NOMO-1 treated with dmso at 0.1 percent for 144 hours (cell line): ENCODE measurements around the gene RAET1G.
A peak's percentile ranks its signal among the peaks of the same experiment; 100 is the strongest.
"Not testable (repeated sequence)": the region's sequence is repeated elsewhere in the genome, so short reads cannot be mapped to it uniquely, and the experiment has no call there.

Source experiments
- DNase-seq: peaks from one replicate; lab custom pipeline; 2025; ENCODE audit not compliant: unreplicated experiment; lab: John Stamatoyannopoulos, UW

RAET1G gene

DNA sequence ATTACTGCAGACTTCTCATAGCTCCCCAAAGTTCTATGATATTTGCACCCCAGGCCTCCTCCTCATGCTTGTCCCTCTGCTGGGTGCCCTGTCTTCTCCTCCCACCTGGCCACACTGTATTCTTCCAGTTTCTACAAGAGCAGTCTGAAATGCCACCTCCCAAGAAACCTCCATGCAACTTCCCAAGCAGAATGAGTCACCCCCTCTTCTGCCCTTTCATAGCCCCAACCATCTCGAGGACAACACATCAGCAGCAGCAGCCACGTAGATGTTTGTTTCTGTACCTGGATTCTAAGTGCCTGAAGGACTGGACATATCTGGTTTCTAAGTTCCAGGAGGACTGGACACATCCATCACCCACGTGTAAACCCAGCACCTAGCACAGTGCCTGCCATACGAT is 12.3 kb upstream of the RAET1G start:
- no peak for DNase-seq

DNA sequence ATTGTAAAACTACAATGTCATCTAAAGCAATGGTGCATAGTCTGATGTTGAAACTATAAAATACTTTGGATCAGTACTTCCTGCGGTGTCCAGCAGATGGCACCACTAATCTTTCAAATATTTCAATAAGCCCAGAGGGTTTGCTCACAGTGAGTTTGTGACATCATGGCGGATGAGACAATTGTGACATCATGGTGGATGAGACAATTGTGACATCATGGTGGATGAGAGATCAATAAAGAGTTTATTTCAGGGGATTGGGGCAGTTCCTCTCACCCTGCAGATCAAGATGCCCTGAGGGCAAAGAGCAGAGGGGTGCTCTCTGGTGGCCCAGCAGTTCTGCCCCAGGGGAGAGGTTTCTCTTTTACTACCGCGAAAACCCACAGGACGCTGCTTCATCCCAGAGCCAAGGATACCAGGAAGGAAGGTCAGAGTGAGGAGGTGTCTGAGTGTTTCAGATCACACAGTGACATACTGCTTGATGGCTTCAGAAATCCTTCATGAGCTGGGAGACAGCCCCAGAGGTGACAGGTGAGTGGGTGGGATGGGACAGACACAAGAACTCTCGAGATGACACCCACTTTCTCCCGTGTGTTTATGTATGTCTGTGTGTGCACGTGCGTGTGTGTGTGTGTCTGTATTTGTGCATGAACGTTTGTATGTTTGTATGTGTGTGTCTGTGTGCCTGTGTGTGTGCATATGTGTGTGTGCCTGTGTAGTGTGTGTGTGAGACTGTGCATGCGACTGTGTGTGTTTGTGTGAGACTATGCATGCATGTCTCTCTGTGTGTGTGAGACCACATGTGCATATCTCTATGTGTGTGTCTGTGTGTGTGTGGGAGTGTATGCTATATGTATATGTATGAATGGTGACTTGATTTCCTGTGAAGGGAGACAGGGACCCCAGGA is 11.6 kb upstream of the RAET1G start:
- DNase-seq = peak; percentile 11

DNA sequence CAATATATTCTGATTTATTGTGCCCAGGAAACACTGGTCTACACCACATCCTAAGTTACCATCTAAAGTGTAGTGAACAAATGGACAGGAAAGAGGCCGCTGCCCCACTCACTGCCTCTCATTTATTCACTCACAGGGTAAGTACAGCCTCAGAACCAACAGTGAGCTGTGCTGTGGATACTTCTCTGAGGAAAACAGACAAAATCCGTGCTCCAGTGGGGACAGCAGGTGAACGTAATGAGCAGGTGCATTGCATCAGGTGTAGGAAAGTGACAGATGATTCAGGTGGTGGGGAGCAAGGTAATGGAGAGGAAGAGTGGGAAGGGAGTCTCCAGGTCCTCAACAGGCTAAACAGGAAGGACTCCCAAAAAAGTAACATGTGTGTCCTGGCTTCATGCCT is 10.5 kb upstream of the RAET1G start:
- DNase-seq = no peak

DNA sequence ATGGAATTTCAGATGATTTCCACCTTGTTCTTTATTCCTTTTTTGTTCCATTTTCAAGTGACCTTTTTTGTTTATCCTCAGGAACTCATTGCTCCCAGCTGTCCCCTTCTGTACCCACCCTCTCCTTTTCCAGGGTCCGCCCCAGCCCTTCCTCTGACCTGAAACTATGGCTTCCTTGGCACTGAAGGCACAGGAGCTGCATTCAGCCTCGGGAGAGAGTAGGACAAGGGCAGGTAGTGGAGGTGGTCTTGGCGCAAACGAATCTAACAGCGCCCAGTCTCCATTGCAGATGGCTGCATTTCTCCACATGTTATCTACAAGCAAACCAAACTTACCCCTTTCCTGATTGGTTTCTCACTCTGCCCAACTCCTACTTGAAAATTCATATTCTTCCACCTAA is 10.1 kb upstream of the RAET1G start:
- no peak for DNase-seq

DNA sequence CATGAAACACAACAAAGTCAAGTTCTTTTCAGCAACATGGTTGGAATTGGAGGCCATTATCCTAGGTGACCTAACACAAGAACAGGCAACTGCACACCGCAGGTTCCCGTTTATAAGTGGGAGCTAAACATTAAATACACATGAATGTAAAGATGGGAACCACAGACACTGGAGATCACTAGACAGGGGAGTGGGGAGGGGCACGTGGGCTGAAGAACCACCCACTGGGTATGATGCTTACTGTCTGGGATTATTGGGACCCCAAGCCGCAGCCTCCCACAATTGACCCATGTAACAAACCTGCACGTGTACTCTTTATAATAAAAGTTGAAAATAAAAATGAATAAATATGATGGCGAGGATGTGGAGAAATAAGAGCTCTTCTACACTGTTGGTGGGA is 8.6 kb upstream of the RAET1G start:
- no peak for DNase-seq

DNA sequence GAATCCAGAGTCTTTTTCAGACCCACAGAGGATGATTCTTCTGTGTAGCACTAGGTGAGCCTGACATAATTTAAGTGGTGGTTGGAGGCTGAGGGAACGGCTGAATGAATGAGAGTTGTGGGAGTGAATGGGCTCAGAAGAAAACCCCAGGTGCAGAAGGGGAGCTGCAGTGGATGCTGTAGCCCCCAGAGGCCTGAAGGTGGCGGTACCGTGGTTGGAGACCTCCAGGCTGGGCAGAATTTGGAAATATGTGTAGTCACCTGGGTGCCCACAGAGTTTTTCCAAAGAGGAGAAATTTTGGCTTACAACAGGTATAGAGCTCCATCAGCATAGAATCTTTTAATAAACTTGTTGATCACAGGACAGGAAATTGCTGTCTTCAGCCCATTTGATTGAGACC is 6.5 kb upstream of the RAET1G start:
- no peak for DNase-seq

DNA sequence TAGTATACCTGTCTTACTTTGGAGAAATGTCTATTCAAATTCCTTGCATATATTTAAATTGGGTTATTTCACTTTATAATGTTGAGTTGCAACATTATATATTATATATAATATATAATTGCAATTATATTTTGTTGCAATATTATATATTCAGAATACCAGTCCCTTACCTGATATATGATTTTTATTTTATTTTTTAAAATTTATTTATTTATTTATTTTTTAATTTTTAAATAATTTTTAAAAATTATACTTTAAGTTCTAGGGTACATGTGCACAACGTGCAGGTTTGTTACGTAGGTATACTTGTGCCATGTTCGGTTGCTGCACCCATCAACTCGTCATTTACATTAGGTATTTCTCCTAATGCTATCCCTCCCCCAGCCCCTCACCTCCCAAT is 4.1 kb upstream of the RAET1G start:
- DNase-seq = not testable (repeated sequence)

DNA sequence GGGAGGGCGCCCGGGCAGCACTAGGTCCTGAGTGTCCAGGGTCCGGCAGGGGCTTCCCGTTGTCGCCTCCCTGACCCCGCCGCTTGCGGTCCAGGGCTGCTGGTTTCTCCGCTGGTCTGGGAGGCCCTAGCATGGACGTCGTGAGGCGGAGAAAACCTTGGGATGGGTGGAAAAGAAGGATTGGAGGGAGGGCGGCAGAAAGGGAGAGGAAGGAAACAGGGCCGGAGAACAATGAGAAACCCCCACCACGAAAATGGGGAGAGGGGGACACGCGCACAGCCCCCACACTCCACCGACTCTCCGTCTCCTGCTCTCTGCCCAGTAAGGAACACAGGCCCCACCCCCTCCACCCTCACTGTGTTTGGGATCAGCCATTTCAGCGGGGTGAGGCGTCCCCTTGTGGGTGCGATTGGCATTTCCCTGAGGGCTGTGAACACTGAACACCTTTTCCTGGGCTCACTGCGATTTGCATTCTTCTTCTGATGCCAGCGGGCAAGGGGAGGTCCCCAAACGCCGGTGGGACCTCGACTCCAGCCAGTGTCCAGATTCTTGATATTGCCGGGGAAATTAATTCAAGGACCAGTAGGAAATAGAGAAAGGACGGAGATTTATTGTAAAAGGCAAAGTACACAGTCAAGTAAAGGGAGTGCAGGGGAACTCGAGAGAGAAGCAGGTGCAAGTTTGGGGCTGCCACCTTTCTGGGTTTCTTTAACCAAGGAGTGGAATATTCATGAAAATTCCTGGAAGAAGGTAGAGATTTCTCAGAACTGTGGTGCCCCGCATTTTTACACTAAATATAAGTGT is 3.3 kb upstream of the RAET1G start:
- peak; percentile 22 for DNase-seq

DNA sequence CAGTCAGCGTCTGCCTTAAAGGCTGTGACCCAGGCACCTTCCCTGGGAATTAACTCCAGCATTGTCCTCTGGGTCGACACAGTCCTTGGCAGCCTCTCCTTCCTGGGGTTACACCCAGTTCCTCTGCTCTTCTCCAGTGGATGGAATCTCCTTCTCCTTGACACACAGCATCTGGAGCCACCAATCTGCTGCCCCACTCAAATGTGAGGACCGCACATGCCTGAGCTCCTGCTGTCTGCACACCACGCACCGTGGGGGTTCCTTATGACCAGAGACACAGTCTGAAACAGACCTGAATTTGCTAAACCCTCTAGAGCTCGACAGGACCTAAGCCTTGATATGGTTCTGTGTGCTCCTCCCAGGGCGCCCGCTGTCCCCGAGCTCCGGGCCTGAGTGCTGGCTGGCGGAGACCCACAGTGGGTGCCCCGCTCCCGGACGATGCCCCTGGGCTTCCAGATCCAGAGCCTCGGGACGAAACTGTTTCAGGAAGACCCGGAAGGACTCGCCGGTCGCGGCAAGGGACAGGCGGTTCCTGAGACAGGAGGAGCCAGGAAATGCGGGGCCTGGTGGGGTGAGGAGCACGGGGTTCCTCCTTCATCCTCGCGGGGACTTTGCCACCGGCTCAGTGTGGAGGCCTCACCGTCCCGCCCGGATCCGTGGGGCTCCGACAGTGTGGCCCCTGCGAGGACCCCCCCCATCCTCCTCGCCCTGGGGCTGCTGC is 2.5 kb upstream of the RAET1G start:
- no peak for DNase-seq

DNA sequence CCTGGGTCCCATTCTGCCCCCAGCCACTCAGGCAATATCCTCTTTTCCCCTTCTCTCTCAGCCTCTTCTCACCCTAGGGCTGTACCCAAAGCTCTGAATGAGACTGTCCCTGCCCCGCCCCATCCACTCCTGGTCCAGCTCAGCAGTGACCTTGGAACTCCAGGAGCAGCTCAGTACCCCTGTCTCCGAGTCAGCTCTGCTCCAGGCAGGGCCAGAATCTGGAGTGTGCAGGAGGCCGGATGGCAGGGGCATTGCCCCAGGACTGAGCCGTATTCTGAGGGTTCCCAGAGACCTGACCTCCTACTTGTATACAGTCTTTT is 2.0 kb upstream of the RAET1G start:
- no peak for DNase-seq

DNA sequence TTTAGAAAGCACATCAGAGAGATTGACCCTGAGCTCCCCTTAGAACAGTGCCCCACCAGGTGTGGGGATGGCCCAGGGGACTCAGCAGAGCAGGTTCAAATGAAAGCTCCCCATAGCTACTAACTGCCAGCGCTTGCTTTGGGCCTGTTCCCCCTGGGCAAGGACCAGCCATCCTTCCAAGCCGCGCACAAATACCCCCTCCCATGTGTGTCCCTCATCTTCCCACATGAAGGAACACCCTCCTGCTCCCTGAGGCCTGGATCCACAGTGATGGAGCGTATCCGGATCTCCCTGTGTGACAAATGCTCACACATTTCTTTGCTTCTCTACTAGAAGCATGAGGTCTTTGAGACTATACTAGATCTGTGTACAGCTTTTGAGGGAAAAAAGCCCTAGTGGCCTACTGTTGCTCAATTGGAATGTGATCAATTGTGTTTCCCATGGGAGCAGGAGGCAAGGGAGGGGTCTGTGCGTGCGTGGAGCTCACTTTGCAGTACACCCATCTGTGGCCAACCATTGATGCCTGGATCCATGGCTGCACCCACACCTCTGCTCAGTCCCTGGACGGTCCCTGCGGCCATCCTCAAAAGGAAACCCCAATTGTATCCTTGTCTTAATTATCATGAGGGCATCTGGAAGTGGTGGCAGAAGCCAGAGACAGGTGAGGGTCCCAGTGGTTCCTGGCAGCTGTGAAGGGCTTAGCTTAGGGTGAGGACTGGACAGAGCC is 1.4 kb upstream of the RAET1G start:
- no peak for DNase-seq

DNA sequence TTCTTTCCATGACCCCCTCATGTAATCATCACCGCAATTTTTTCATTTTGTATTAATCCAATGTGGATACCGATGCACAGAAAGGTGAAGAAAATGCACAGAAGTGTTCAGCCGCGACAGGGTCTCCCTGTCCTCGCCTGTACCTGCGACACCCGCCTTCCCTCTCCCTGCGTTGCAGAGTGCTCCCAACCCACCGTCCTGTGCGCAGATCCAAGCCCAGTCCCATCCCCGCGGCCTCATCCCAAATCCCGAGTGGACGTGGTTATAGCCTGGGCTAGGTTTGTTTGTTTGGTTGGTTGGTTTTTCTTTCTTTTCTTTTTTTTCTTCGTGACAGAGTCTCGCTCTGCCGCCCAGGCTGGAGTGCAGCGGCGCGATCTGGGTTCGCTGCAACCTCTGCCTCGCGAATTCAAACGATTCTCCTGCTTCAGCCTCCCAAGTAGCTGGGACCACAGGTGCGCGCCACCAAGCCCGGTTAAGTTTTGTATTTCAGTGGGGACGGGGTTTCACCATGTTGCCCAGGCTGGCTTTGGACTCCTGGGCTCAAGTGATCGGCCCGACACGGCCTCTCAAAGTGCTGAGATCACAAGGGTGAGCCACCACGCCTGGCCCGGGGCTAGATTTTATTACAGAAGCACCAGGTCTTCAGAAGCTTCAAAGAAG is 536 bp upstream of the RAET1G start:
- no peak for DNase-seq

DNA sequence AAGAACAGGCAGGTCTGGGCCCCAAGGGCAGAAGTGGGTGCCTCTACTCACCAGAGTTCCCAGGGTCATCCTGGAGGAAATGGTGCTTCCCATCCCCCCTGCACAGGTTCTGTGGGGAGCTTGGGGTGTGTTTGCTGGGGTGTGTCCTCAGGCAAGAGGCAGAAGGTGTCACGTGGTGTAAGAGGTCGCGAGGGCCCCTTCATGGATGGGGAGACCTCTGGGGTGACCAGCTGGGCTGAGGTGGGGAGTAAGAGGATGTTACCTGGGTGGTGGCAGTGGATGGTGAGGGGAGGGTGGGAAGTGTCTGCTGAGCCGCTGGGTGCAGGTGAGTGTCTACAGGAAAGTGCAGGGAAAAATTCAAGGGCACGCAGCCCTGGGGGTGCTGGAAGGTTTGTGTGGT is 830 bp downstream of the RAET1G start:
- DNase-seq = not testable (repeated sequence)

DNA sequence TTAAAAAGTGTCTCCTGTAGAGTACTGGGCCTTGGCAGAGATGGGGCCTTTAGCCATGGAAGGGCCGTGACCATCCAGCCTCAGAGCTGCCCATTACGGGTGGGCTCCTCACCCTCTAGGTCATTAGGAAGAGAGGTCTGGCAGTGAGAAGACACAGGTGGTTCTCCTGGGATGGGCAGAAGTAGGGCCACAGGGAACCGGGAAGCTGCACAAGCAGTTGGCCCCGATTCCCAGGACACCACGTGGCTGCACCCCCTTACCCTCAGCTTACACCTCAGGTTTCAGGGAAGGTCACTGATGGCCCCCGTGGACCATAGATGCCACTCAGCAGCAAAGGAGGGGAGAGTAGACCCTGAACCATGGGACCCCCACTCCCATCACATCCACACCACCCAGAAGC is 1.6 kb downstream of the RAET1G start:
- DNase-seq = no peak

DNA sequence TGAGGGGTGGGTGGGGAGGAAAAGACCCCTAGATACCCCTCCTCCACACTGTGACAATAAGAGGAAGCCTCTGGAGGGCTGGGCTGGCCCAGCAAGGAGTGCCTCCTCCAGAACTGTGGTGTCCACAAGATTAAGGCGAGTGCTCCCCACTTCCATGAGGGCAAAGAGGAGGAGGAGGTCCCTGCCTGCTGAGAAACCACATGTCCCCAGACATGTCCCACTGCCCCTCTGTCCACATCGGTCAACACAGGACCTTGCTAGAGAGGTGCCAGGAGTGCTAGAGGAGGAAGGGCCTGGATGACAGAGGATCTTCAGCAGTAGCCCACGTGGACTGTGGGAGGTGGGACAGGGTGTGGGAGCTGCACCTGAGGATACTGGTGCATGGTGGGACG is 3.1 kb downstream of the RAET1G start:
- no peak for DNase-seq

DNA sequence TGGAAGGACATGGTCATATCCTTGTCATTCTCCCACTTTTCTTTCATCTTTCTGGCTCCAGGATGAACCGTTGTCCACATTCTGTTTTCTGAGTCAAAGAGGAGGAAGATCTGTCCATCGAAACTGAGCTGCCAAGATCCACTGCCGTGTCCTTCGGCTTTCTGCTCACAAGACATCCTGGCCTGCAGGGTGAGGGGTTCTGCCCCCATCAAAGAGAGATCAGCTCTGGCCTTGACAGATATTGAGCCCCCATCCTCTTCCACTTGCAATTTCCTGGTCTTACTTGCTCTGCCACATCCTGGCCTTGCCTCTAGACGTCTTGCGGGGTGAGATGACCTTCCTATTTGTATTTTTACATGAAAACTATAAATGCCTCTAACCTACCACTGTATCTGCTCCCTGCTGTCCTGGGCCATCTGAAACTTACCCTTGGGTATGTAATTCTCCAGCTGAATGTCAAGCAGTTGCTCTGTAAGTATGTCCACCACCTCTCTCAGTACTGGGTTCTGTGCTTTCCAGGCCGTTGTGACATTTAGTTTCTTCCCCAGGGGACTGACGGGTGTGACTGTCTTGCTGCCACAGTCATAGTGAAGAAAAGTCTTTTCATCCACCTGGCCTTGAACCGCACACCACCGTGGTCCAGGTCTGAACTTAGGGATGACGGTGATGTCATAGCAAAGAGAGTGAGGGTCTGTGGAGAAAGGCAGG is 3.6 kb downstream of the RAET1G start:
- not testable (repeated sequence) for DNase-seq

DNA sequence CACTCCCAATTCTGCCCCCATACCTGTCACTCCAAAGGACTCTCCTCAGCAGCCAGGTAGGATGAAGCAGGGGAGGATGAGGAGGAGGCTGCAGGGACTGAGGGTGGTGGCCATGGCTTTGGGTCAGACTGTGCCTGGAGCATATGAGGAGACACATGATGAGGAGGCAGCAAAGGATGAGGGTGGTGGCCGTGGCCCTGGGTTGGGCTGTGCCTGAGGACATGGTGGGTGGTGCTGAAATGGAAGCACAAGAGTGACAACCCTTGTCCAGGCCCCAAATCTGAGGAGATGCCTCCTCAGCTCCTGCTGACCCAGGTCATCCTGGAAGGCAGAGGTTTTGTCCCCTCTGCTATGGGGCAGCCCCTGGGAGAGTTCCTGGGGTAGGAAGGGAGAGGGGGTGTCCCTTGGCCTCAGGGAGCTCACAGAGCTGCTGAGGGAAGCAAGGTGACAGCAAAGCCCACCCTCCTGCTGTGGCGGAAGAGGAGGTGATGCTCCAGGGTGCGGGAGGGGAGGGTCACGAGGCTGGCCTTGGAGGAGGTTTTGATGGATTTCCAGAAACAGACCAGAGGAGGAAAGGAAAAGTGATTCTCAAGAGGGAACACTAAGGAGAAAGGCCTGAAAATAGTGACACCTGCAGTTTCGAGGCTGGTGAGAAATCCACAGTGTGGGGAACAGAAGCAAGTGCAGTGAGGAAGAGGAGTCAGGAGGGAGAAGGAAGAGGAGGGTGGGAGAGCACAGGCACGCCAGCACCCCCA is 4.6 kb downstream of the RAET1G start:
- DNase-seq = no peak

DNA sequence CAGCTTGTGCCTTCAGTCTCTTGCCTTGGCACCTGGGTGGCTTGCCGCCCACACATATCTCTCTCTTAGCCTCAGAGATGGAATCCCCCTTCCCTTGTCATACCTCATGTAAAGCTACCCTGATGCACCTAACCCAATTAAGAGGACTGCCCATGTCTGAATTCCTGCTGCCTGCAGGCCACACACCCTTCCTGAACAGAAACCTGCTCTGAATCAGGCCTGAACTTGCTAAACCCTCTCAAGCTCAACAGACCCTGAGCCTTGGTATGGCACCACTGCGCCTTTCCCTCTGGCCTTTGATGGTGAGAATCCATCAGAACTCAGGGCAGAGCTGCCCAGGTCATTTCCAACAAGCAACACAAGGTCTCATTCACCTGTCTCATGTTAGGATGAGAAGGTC is 5.2 kb downstream of the RAET1G start:
- no peak for DNase-seq
